Skeletal muscle satellite cell (primary cell): ENCODE data around the gene MAPK10.
A peak's percentile ranks its signal among the peaks of the same experiment; 100 is the strongest.
"Not testable (repeated sequence)": the region's sequence is repeated elsewhere in the genome, so short reads cannot be mapped to it uniquely, and the experiment has no call there.

Source experiments
- H3K27me3 ChIP-seq: 2 replicates; pipeline ENCODE4 v1.7.0; 2013; ENCODE audit warnings: low read length; ENCODE audit not compliant: control insufficient read depth, insufficient read depth
- H3K36me3 ChIP-seq: 2 replicates; pipeline ENCODE4 v1.7.0; 2013; ENCODE audit warnings: mild to moderate bottlenecking, control low read depth, low read length; ENCODE audit not compliant: insufficient read depth
- H3K4me1 ChIP-seq: 2 replicates; pipeline ENCODE4 v1.7.0; 2013; ENCODE audit warnings: low read length; ENCODE audit not compliant: control insufficient read depth, insufficient read depth
- H3K4me2 ChIP-seq: 2 replicates; pipeline ENCODE4 v1.7.0; 2013; ENCODE audit warnings: mild to moderate bottlenecking, low read length
- H3K4me3 ChIP-seq: 2 replicates; pipeline ENCODE4 v1.7.0; 2013; ENCODE audit warnings: low read length
- H3K9ac ChIP-seq: 2 replicates; pipeline ENCODE4 v1.7.0; 2013; ENCODE audit warnings: mild to moderate bottlenecking, low read depth, low read length, moderate library complexity
- H3K9me3 ChIP-seq: replicated peaks from 2 replicates; pipeline ENCODE4 v1.7.0; 2013; ENCODE audit warnings: mild to moderate bottlenecking, control low read depth, low read length

MAPK10 gene

DNA sequence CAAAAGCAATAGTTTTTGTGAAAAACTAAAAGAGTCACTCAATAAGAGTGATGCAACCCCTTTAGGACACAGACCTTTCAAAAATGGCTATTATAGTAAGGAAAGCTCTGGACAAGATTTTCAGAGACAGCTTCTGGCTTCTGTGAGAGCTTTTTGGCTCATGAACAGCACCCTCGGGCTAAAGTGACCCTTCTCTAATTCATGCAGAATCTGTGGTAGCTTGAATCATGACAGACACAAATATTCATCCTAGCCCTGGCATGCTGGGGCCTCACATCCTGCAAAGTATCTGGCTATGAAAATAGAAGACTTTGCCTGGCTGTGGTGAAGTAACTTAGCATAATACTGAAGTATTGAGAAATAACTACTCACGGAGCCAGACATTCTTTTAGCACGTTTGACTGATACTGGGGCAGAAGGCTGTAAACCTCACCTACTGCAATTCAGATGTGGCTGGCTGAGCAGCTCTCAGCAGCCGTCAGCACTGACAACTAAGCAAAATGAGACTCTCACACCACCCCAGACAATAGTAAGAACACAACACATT lies 327.3 kb downstream of the MAPK10 start:
- H3K9ac ChIP-seq = peak overlapping the region; percentile 60
- H3K36me3 ChIP-seq = no peaks in the 10 kb centered on the region
- no peaks in the 10 kb centered on the region for H3K9me3 ChIP-seq
- no peak overlapping the region for H3K4me3 ChIP-seq
- H3K4me2 ChIP-seq = peak overlapping the region; percentile 68
- H3K27me3 ChIP-seq = no peaks in the 10 kb centered on the region
- H3K4me1 ChIP-seq = peaks cover 48% of the 10 kb centered on the region

DNA sequence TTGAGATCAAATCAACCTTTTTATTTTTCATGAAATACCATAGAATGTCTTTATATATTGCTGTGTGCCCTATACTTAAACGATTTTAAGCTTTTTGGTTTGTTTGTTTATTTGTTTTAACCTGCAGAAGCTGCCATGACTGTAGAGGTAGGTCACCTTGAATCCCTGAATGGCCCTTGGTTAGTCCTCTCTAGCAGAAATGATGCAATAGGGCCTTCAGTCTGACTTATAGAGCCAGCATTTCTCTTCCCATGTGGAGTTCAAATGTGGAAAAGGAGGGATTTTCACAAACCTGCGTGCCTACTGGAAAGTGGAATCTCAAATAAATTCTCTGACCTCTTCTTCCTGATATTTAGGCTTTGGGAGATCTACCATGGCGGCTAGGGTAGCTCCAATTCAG lies 327.9 kb downstream of the MAPK10 start:
- H3K4me2 ChIP-seq = peak overlapping the region; percentile 68
- H3K36me3 ChIP-seq = no peaks in the 10 kb centered on the region
- H3K9me3 ChIP-seq = no peaks in the 10 kb centered on the region
- peak overlapping the region; percentile 60 for H3K9ac ChIP-seq
- no peak overlapping the region for H3K4me3 ChIP-seq
- H3K4me1 ChIP-seq = peaks cover 43% of the 10 kb centered on the region
- H3K27me3 ChIP-seq = no peaks in the 10 kb centered on the region

DNA sequence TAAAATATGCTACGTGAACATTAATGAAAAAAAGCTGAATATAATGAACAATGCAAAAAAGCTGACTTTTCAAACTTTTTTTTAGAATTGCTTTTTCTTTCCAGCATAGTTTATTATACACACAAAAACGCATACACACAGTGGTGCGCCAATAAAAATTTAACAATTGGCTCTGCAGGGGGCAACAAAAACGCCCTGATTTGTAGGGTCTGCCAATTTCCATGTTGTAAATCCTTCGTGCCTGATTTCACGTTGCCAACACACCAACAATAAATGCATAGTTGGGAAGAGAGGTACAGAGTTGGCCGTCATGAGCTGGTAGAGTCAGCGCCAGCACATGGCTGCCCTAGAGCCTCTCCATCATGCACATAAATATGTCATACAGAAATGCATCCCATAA lies 333.1 kb downstream of the MAPK10 start:
- no peak overlapping the region for H3K4me3 ChIP-seq

DNA sequence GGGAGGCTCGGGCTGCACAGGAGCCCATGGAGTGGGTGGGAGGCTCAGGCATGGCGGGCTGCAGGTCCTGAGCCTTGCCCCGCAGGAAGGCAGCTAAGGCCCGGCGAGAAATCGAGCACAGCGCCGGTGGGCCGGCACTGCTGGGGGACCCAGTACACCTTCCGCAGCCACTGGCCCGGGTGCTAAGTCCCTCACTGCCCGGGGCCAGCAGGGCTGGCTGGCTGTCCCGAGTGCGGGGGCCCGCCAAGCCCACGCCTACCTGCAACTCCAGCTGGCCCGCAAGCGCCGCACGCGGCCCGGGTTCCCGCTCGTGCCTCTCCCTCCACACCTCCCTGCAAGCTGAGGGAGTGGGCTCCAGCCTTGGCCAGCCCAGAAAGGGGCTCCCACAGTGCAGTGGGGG lies 338.2 kb downstream of the MAPK10 start:
- H3K4me3 ChIP-seq, H3K4me2 ChIP-seq, H3K4me1 ChIP-seq, H3K9me3 ChIP-seq, H3K36me3 ChIP-seq, H3K9ac ChIP-seq: not testable (repeated sequence)
- H3K27me3 ChIP-seq = peaks cover 18% of the 10 kb centered on the region

More for the DNA sequence above, 333.1 kb downstream of the MAPK10 start:
- H3K9me3 ChIP-seq = no peaks in the 10 kb centered on the region
- no peaks in the 10 kb centered on the region for H3K4me1 ChIP-seq
- H3K27me3 ChIP-seq = peaks cover 6% of the 10 kb centered on the region
- H3K36me3 ChIP-seq = no peaks in the 10 kb centered on the region
- H3K4me2 ChIP-seq = no peak overlapping the region
- no peak overlapping the region for H3K9ac ChIP-seq

DNA sequence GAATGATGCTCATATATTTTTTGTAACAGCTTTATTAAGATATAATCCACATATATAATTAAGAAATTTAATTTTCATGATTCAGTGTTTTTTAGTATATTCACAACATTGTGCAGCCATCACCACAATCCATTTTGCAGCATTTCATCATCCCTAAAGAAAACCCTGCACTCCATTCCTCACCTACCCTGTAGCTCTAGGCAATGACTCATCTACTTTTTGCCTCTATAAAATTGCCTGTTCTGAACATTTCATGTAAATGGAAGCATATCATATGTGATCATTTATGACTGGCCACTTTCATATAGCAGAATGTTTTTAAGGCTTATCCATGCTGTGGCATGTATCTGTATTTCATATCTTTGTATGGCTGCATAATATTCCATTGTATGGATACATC lies 339.9 kb downstream of the MAPK10 start:
- no peaks in the 10 kb centered on the region for H3K36me3 ChIP-seq
- H3K9ac ChIP-seq = no peak overlapping the region
- no peaks in the 10 kb centered on the region for H3K9me3 ChIP-seq
- H3K27me3 ChIP-seq = peaks cover 15% of the 10 kb centered on the region
- H3K4me1 ChIP-seq = peaks cover 17% of the 10 kb centered on the region
- no peak overlapping the region for H3K4me3 ChIP-seq
- H3K4me2 ChIP-seq = no peak overlapping the region

DNA sequence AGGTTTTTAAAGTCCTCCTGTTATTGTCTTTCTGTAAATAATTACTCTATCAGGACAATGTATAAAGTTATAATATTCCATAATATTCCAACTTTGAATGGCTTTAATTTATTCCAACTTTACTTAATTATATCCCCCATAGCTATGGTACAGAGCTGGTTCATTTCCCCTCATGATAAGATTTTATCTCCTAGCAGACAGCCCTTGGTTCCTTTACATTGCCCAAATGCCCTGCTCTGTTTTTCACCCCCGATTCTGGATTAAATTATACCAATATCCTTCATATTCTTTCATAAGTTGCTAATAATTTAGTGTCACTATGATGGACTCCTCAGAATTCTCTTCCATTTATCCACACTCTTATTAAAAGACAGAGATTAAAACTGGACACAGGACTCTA lies 340.5 kb downstream of the MAPK10 start:
- Histone ChIP-seq H3K4me2 (no peak overlapping the region), H3K36me3 (no peaks in the 10 kb centered on the region), H3K9ac (no peak overlapping the region), H3K4me1 (peaks cover 22% of the 10 kb centered on the region), H3K27me3 (peaks cover 12% of the 10 kb centered on the region), H3K4me3 (no peak overlapping the region), H3K9me3 (no peaks in the 10 kb centered on the region)

DNA sequence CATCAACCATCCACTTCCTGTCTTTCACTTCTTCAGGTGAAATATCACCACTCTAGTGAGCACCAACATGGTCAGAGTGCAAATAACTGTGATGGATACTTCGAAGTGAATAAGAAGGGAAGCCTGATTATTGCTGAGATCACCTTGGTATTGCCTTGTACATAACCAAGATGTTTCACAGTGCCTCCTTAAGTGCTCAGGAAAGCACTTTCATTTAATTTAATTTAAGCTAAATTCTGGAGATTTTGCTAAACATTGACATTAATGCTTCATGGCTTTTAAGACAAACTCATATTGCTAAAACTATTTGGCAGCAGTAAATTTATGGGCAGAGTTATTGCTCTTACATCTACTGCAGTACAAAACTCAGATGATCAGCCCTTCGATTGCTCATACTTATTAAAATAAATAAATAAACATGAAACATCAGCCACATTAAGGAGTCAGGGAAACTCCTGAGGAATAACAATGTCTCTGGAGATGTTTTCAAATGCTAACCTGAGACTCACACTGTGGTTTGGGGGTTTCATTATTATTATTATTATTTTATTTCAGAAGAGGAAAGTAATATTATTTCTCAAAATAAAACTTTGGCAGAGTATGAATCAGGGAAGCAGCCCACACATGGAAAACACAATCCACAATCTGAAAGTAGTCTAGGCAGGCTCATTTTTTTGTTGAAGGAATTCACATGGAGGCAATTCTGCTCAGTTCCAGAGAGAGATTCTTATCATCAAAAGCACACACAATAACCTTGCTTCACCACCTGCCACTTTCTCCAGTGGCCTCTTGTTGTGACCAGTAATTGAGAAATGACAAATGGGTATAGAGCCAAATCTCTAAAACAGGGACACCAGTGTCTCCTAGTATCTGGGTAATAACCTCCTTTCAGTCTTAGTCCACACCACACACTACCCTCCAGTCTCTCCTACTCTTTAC lies 344.2 kb downstream of the MAPK10 start:
- Histone ChIP-seq H3K36me3 (no peaks in the 10 kb centered on the region), H3K9ac (no peak overlapping the region)

DNA sequence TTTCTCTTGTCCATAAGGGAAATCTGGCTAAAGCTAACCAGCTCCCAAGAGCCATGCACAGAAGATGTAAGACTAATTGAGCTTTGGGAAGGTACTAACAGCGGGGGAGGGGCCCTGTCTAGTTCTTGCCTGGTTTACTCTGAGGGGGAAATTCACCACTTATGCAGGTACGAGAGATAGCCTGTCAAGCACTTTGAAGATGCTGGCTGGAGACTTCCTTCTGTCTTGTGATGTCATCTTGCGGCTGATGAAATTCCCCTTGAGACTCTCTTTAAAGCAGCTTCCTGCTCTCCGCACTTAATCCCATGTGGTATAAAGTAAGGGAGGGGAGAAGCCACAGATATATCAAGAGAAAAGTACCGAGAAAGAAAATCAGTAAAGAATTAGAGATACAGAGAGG lies 345.3 kb downstream of the MAPK10 start:
- Histone ChIP-seq H3K9me3 (no peaks in the 10 kb centered on the region), H3K4me3 (no peak overlapping the region), H3K9ac (no peak overlapping the region), H3K27me3 (peaks cover 11% of the 10 kb centered on the region), H3K36me3 (no peaks in the 10 kb centered on the region), H3K4me2 (no peak overlapping the region), H3K4me1 (peaks cover 47% of the 10 kb centered on the region)

More for the DNA sequence above, 344.2 kb downstream of the MAPK10 start:
- no peaks in the 10 kb centered on the region for H3K9me3 ChIP-seq
- H3K27me3 ChIP-seq = peaks cover 12% of the 10 kb centered on the region
- H3K4me3 ChIP-seq = no peak overlapping the region
- H3K4me2 ChIP-seq = peak overlapping the region; percentile 26
- peaks cover 44% of the 10 kb centered on the region for H3K4me1 ChIP-seq

DNA sequence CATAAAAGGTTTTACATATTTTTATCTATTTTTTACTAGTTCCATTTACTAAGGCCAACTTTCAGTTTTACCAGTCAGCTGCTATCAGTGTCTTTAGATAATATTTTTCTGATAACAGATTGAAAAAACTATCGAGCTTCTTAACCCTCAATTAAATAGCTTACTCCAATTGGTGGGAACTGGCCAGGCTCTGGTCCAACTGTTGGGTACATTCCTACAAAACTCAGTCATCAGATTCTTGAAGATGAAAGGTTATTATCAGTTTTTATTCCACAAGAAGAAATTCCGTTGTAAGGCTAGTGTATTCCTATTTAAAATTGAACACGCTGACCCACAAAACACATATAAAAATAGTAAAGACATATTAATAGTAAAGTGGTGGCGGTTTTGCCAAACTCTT lies 346.2 kb downstream of the MAPK10 start:
- Histone ChIP-seq H3K4me2 (peak overlapping the region; percentile 11), H3K27me3 (peaks cover 7% of the 10 kb centered on the region), H3K4me3 (no peak overlapping the region), H3K9me3 (no peaks in the 10 kb centered on the region), H3K36me3 (no peaks in the 10 kb centered on the region), H3K9ac (no peak overlapping the region), H3K4me1 (peaks cover 47% of the 10 kb centered on the region)

DNA sequence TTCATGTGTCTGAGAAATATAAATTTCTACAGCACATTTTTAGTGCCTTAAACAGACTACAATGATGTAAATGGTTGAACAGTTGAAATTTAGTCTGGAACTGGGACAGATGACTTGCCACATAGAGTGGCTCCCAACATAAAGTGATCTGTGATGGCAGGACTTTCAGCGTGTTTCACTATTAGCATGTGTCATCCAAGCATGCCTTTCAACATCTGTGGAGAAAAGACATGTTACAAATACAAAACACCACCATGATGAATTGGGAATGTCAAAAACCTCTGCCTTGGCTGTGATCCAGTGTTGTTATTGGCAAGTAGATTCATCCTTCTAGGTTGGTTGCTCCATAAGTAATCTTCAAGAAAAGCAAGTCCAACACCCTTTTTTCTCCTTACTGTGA lies 348.7 kb downstream of the MAPK10 start:
- Histone ChIP-seq H3K4me1 (peaks cover 43% of the 10 kb centered on the region), H3K9me3 (no peaks in the 10 kb centered on the region), H3K4me3 (no peak overlapping the region), H3K27me3 (no peaks in the 10 kb centered on the region), H3K36me3 (no peaks in the 10 kb centered on the region), H3K9ac (no peak overlapping the region), H3K4me2 (peak overlapping the region; percentile 5)

DNA sequence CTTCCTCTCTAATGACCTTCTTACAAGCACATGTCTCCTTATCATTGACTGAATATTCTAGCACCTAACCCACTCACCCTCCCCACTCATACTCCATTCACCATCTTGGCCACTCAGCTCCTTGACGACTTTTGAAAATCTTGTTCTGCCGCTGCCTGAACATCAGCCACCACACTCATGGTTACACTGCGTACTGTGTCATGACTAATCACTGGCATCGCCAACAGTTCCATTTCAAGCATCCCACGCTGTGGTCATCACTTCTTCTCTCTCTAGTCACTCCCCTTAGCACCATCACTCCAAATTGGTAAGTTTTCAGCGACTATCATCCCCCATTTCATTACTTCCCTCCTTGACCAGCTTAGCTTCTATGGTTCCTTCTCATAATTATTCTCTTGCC lies 352.8 kb downstream of the MAPK10 start:
- Histone ChIP-seq H3K4me3 (no peak overlapping the region), H3K9ac (no peak overlapping the region), H3K36me3 (peaks cover 9% of the 10 kb centered on the region), H3K4me2 (no peak overlapping the region), H3K4me1 (peaks cover 15% of the 10 kb centered on the region), H3K27me3 (no peaks in the 10 kb centered on the region), H3K9me3 (no peaks in the 10 kb centered on the region)

DNA sequence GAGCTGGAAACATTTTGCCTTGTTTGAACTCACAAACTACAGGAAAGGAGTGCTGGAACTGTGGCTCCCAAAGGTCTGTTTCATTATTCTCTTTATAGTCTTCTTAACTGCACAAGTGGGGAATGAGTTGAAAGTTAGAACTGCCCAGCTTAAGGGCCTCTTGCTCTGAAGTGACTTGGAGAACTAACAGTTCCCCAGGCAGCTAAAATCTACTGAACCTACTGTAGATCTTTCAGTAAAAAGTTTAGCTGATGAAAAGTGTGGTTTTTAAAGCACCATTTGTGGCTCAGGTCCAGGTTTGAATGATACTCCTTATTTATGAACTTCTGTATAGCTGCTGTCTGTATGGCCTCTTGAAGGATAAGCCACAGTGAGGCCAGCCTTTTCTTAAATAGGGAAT lies 353.8 kb downstream of the MAPK10 start:
- no peaks in the 10 kb centered on the region for H3K9me3 ChIP-seq
- H3K9ac ChIP-seq = no peak overlapping the region
- peaks cover 11% of the 10 kb centered on the region for H3K36me3 ChIP-seq
- no peak overlapping the region for H3K4me3 ChIP-seq
- no peaks in the 10 kb centered on the region for H3K27me3 ChIP-seq
- H3K4me1 ChIP-seq = peaks cover 8% of the 10 kb centered on the region
- no peak overlapping the region for H3K4me2 ChIP-seq
